Measurements from ENCODE around the gene SEC14L2.
A peak's percentile ranks its signal among the peaks of the same experiment; 100 is the strongest.
"Not testable (repeated sequence)": the region's sequence is repeated elsewhere in the genome, so short reads cannot be mapped to it uniquely, and the experiment has no call there.

Gene SEC14L2

GRCh38 chr22:30439836-30440235 lies 43.0 kb downstream of the SEC14L2 start:
- H3K36me3 ChIP-seq (ENCODE audit: control insufficient read depth, insufficient read depth, low read length): no peaks in the 10 kb centered on the region
- no peaks in the 10 kb centered on the region for H3K27me3 ChIP-seq (replicated peaks; ENCODE audit: control insufficient read depth, insufficient read depth, low read length)
- DNase-seq (ENCODE audit: extremely low read depth, insufficient read length): no peak
- no peak overlapping the region for H3K4me3 ChIP-seq (replicated peaks; ENCODE audit: low read depth, low read length)
- no peak for TF ChIP-seq CTCF (IDR thresholded peaks at IDR 0.05; ENCODE audit: insufficient read depth, low read length, poor library complexity, severe bottlenecking)

- no peak overlapping the region for H3K4me3 ChIP-seq (replicated peaks; ENCODE audit: low read depth, low read length)
- H3K27me3 ChIP-seq (replicated peaks; ENCODE audit: control insufficient read depth, insufficient read depth, low read length): no peaks in the 10 kb centered on the region
- no peak for TF ChIP-seq CTCF (IDR thresholded peaks at IDR 0.05; ENCODE audit: insufficient read depth, low read length, poor library complexity, severe bottlenecking)
- no peaks in the 10 kb centered on the region for H3K36me3 ChIP-seq (ENCODE audit: control insufficient read depth, insufficient read depth, low read length)
- DNase-seq (ENCODE audit: extremely low read depth, insufficient read length): no peak
Observed at GRCh38 chr22:30441088-30441487, 44.3 kb downstream of the SEC14L2 start.

- DNase-seq (ENCODE audit: extremely low read depth, insufficient read length): peak; percentile 52
- Histone ChIP-seq H3K4me3 (replicated peaks; ENCODE audit: low read depth, low read length) (no peak overlapping the region), H3K27me3 (replicated peaks; ENCODE audit: control insufficient read depth, insufficient read depth, low read length) (no peaks in the 10 kb centered on the region), H3K36me3 (ENCODE audit: control insufficient read depth, insufficient read depth, low read length) (no peaks in the 10 kb centered on the region)
- TF ChIP-seq CTCF (IDR thresholded peaks at IDR 0.05; ENCODE audit: insufficient read depth, low read length, poor library complexity, severe bottlenecking): peak; percentile 80
Observed at GRCh38 chr22:30444632-30445437, 48.0 kb downstream of the SEC14L2 start.

- TF ChIP-seq CTCF (IDR thresholded peaks at IDR 0.05; ENCODE audit: insufficient read depth, low read length, poor library complexity, severe bottlenecking): no peak
- H3K27me3 ChIP-seq (replicated peaks; ENCODE audit: control insufficient read depth, insufficient read depth, low read length): no peaks in the 10 kb centered on the region
- no peaks in the 10 kb centered on the region for H3K36me3 ChIP-seq (ENCODE audit: control insufficient read depth, insufficient read depth, low read length)
- DNase-seq (ENCODE audit: extremely low read depth, insufficient read length): no peak
- no peak overlapping the region for H3K4me3 ChIP-seq (replicated peaks; ENCODE audit: low read depth, low read length)
Observed at GRCh38 chr22:30445438-30446145, 48.8 kb downstream of the SEC14L2 start.

GRCh38 chr22:30447656-30448055 lies 50.8 kb downstream of the SEC14L2 start:
- H3K36me3 ChIP-seq (ENCODE audit: control insufficient read depth, insufficient read depth, low read length): no peaks in the 10 kb centered on the region
- no peak for TF ChIP-seq CTCF (IDR thresholded peaks at IDR 0.05; ENCODE audit: insufficient read depth, low read length, poor library complexity, severe bottlenecking)
- H3K4me3 ChIP-seq (replicated peaks; ENCODE audit: low read depth, low read length): no peak overlapping the region
- H3K27me3 ChIP-seq (replicated peaks; ENCODE audit: control insufficient read depth, insufficient read depth, low read length): no peaks in the 10 kb centered on the region; the same call in 1 of the 2 replicates
- no peak for DNase-seq (ENCODE audit: extremely low read depth, insufficient read length)

- not testable (repeated sequence) for H3K27me3 ChIP-seq (replicated peaks; ENCODE audit: control insufficient read depth, insufficient read depth, low read length); DNase-seq (ENCODE audit: extremely low read depth, insufficient read length); H3K36me3 ChIP-seq (ENCODE audit: control insufficient read depth, insufficient read depth, low read length)
Observed at GRCh38 chr22:30451488-30451887, 54.7 kb downstream of the SEC14L2 start.

More at GRCh38 chr22:30451488-30451887, 54.7 kb downstream of the SEC14L2 start:
- not testable (repeated sequence) for H3K4me3 ChIP-seq (replicated peaks; ENCODE audit: low read depth, low read length)

Measured in GM06990 (cell line).